GM12878 (cell line): Measurements from ENCODE around the gene CACNA2D3.

Experiments
- BRCA1 ChIP-seq: IDR thresholded peaks from 2 replicates; pipeline ENCODE4 v1.6.1; 2011; ENCODE audit warnings: low read depth, low read length, improper control_type of control experiment
- CTCF ChIP-seq, 3 experiments: IDR thresholded peaks in 2 of 3; conservative IDR thresholded peaks in 1 of 3; 2 replicates each; pipeline ENCODE4 v1.5.1; 2011; ENCODE audit warnings: low read depth in 3 of 3, low read length in 3 of 3, mild to moderate bottlenecking in 3 of 3, control low read depth in 2 of 3, moderate library complexity in 2 of 3, inconsistent platforms in 1 of 3, mixed read lengths in 1 of 3; ENCODE audit not compliant: control insufficient read depth in 2 of 3, insufficient read depth in 1 of 3; ENCODE audit errors: extremely low read depth in 1 of 3
- NRF1 ChIP-seq: conservative IDR thresholded peaks from 2 replicates; pipeline ENCODE4 v1.6.1; 2011; ENCODE audit warnings: mild to moderate bottlenecking, low read depth, low read length, improper control_type of control experiment

DNA sequence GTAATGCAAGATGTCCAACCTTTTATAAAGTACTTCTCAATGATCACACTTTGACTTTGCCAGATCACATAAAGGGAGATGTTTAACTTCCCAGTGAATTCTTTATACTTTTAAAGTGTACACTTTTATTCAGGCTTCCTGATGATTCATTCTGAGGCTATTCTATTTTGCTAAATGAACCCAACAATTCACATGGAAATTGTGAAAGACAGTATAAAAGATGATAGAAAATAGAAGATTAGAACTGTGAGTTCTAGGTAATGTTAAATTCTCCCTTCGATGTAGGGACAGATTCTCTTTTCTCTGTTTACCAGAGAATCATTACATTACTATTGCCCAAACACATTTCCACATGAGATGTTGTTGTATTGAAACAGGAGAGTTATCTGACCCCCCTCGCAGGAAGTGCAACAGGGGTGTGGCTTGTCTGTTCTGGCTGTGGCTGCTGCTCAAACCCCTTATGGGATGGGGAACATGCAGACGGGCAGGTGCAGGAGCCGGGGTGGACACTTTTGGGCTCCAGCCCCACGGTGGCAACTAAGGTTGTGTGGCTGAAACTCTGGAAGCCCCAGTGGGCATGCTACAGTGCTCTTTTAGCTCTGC is 936.8 kb downstream of the CACNA2D3 start:
- TF ChIP-seq CTCF (IDR thresholded peaks at IDR 0.05 in 2 of 3, conservative IDR thresholded peaks at IDR 0.05 in 1 of 3; ENCODE audit: control insufficient read depth in 2 of 3, extremely low read depth in 1 of 3, insufficient read depth in 1 of 3, low read depth in 3 of 3, low read length in 3 of 3): no peak
- no peak for TF ChIP-seq BRCA1
- TF ChIP-seq NRF1: no peak
